Fibroblast of skin of scalp (primary cell): ENCODE data around the gene ASAP2.

Experiments
- DNase-seq: peaks from one replicate; pipeline ENCODE4 v3.0.0-alpha.2; 2013

Gene ASAP2

DNA sequence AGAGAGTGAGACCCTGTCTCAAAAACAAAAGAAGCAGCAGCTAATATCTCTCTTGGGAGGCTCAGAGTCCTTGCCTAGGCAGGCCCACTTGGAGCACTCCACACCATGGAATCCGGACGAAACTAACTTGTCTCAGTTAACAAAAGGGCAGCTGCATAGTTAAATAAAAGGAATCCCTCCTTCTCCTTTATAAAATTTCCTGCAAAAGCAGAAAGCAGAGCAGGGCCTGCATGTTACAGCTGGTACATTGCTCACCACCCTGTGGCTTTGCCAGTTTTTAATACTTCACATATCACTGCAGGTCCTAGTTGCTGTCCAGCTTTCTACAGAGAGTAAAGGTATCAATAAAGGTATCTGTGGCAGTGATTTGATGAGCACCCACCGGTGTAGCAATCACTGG, 93.6 kb downstream of the ASAP2 start:
- DNase-seq, result no peak

GRCh38 chr2:9300829-9301453, 94.3 kb downstream of the ASAP2 start:
- DNase-seq, result no peak

DNA sequence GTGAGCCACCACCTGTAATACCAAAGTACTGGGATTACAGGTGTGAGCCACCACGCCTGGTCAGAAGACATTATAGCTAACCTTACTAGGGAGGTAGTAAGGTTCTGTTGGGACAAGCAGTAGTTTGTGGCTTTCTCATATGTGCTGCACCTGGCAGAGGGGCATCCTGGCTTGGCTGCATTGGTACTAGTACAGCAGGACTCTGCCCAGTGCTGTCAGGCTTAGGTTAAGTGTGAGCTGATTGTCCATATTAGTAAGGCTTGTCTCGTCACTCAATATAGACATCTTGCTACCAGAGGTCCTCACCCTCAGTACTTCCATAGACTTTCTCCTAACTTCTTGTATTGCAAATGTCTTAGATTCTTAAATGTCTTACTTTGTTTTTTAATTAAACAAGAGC, 96.1 kb downstream of the ASAP2 start:
- no peak for DNase-seq

DNA sequence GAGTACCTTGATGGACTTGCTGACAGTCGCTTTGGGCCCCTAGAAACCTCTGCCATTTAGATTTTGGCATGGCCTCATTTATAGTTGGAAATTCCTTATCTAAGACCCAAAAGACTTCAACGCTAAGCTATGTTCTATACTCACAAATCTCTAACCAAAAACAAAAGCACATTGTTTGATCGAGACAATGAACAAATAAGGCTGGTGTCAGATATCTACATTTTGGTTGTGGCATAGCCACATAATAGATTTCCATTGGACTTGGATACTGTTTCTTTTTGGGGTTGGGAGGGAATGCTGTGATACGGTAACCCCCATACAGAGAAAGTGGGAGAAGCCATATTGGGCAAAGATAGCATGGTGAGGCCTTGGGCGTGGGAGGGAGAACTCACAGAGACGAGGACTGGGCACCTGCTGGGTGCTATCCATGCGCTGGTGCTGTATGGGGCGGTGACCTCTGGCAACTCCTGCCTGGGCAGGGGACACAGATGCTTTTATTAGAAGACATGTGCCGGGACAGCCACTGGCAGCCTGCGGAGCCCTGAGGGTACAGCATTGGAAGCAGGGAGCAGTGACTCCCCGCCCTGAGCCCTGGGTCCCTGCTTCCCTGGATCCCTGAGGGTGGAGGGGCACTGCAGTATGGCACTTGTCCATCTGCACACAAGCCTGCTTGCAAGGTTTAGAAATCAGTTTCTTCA, 97.1 kb downstream of the ASAP2 start:
- DNase-seq, result no peak

DNA sequence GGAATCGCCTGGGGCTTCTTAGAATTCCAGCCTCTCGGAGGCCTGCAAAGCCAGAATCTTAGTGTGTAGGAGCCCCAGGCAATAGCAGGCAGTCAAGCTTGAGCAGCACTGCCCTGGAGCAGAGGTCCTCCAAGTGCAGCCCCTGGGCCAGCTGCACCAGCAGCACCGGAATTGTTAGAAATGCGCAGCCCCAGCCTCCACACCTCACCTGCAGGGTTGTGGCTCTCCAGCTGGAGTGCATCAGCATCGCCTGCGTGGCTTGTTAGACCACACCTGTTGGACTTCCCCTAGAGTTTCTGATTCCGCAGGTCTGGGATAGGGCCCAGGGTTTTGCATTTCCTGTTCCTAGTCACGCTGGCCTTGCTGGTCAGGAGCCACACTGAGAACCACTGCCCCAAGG, 100.3 kb downstream of the ASAP2 start:
- DNase-seq, result no peak

DNA sequence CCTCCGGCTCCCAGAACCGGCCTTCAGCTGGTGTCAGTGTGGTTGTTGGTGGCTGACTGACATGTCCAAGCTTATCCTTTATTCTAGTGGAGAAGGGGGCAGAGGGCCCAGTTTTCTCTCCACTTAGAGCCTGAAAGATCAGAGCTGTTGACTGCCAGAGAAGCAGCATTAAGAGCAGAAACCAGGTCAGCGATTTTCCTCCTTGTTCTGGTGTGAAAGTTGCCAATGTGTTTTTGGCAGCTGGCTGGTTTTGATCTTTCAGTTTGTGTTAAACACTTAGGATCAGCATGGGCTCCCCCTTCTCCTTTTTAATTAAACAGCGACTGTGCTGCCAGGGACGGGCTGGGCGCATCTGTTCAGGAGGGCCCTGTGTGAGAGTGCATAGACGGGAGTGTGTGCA, 100.9 kb downstream of the ASAP2 start:
- no peak for DNase-seq

DNA sequence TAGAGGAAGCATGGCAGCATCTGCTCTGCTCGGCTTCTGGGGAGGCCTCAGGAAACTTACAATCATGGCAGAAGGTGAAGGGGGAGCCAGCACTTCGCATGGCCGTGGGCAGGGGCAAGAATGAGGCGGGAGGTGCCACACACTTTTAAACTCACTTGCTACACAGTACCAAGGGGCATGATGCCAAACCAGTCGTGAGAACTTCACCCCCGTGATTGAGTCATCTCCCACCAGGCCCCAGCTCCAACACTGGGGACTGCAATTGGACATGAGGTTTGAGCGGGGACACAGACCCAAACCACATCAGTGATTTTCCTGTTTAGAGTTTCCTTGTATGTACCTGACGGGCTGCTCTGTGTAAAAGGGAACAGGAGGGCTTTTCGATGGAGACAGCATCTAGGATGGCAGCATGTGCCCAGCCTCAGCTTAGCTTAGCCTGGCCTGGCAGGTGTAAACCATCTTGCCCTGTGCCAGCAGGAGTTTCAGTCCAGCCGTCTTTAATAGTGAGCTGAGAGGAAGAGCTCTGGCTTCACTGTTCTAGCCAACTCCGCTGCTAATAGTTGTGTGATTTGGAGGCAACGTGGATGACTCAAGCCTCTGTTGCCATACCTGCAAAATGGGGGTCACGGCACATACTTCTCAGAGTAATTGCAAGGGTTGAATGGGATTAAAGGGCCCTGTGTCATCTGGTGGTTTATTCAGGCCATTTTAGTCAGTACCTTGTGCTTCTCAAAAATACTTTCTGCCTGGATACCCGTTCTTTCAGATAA, 101.8 kb downstream of the ASAP2 start:
- no peak for DNase-seq

GRCh38 chr2:9309147-9309546, 102.5 kb downstream of the ASAP2 start:
- no peak for DNase-seq

- peak; percentile 79 for DNase-seq
Measured at GRCh38 chr2:9310377-9310776, 103.8 kb downstream of the ASAP2 start.

GRCh38 chr2:9310798-9311197, 104.2 kb downstream of the ASAP2 start:
- DNase-seq, result peak; percentile 38

GRCh38 chr2:9311488-9311887, 104.9 kb downstream of the ASAP2 start:
- peak; percentile 88 for DNase-seq

- no peak for DNase-seq
Measured at GRCh38 chr2:9312591-9312990, 106.0 kb downstream of the ASAP2 start.

DNA sequence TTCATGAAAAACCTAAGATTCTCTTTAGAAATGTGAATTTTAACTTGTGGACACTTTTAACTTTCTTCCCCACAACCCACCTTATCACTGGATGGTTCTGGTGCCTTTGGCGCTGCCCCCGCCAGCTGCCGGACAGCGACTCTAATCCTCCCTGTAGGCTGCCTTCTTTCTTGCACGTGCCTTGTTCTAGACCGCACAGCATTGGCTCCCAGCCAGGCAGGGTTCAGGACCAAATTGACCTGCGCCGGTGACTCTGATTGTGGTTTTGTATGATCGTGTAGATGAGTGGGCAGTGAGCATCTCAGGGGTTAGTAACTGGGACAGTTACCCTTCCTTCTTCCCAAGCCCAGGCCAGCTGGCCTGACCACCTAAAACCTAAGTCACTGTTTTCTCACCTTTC, 106.8 kb downstream of the ASAP2 start:
- no peak for DNase-seq

GRCh38 chr2:9315280-9315847, 108.8 kb downstream of the ASAP2 start:
- DNase-seq, result no peak

DNA sequence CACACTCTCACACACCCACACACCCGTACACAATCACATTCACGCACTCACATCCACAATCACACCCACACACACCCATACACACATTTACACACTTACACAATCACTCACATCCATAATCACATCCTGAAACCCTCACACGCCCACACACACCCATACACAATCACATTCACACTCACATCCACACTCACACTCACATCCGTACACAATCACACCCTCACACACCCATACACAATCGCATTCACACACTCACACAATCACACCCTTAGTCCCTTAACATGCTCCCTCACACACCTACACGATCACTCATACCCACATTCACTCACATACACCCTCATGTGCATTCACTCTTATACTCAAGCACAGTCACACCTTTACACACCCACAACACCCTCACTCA, 110.9 kb downstream of the ASAP2 start:
- DNase-seq, result no peak

- DNase-seq, result no peak
Measured at GRCh38 chr2:9318461-9319337, 112.1 kb downstream of the ASAP2 start.

DNA sequence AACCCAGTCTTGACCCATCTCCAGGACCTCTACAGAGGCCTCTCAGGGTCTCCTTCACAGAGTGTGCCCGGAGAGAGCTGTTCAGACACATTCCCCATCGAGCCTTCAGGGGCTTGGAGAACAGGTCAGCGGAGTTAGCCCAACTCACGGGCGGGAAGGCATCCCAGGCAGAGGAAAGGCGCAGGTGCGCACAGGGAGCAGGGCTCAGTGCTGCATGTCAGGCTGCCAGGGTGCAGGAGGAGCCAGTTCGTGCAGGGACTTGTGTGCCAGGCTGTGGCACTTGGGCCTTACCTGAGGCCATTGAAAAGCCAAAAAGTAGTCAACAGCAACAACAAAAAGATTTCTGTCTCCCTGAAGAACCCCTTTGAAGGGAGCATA, 112.7 kb downstream of the ASAP2 start:
- DNase-seq, result no peak

DNA sequence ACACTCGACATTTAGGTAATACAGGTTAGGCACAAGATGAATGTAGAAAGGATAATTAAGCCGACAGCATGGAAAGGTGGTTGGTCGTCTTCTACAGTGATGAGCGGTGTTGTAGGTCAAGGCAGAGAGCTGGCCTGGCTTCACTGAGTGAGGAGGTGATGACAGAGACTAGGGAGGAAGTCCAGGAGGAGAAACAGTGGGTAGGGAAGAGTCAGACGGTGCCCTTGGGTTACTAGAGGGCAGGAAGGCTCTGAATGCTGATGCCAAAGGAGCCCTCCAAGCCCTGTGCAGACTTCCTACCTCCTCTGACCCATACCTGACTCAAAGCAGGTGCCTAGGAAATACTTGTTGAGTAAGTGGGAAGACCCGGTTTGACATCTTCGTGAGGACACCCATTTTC, 116.0 kb downstream of the ASAP2 start:
- DNase-seq, result no peak

- DNase-seq, result no peak
Measured at GRCh38 chr2:9325428-9325827, 118.8 kb downstream of the ASAP2 start.

GRCh38 chr2:9326975-9327374, 120.4 kb downstream of the ASAP2 start:
- DNase-seq, result peak; percentile 68

DNA sequence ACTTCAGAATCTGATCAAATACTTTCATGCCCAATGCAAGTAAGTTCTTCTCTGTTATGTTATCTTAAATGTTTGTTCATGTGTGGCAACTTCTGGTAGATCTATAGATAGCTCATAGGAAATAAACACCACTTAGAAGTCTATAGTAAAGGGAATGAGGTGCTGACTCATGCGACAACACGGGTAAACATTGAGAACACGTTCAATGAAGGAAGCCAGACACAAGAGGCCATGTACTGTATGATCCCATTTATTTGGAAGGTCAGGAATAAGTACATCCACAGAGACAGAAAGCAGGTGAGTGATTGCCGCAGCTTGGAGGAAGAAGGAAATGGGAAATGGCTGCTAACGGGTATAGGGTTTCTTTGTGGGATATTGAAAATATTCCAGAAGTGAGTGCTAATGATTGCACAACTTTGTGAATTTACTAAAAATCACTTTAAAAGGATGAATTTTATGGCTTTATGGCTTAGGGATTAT, 121.3 kb downstream of the ASAP2 start:
- DNase-seq, result no peak

GRCh38 chr2:9328931-9329330, 122.3 kb downstream of the ASAP2 start:
- DNase-seq, result no peak
